ENCODE results near the gene UGT1A1.

The UGT1A1 gene

GRCh38 chr2:233811087-233811486, 51.0 kb downstream of the UGT1A1 start:
- TF ChIP-seq, protein P1, sequence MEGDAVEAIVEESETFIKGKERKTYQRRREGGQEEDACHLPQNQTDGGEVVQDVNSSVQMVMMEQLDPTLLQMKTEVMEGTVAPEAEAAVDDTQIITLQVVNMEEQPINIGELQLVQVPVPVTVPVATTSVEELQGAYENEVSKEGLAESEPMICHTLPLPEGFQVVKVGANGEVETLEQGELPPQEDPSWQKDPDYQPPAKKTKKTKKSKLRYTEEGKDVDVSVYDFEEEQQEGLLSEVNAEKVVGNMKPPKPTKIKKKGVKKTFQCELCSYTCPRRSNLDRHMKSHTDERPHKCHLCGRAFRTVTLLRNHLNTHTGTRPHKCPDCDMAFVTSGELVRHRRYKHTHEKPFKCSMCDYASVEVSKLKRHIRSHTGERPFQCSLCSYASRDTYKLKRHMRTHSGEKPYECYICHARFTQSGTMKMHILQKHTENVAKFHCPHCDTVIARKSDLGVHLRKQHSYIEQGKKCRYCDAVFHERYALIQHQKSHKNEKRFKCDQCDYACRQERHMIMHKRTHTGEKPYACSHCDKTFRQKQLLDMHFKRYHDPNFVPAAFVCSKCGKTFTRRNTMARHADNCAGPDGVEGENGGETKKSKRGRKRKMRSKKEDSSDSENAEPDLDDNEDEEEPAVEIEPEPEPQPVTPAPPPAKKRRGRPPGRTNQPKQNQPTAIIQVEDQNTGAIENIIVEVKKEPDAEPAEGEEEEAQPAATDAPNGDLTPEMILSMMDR (IDR thresholded peaks at IDR 0.05; ENCODE audit: low read depth, low read length, missing control alignments), result no peak
- no peak overlapping the region for H3K4me3 ChIP-seq (replicated peaks; ENCODE audit: low read depth, low read length)
- DNase-seq (ENCODE audit: extremely low read depth, low read depth), result no peak

DNA sequence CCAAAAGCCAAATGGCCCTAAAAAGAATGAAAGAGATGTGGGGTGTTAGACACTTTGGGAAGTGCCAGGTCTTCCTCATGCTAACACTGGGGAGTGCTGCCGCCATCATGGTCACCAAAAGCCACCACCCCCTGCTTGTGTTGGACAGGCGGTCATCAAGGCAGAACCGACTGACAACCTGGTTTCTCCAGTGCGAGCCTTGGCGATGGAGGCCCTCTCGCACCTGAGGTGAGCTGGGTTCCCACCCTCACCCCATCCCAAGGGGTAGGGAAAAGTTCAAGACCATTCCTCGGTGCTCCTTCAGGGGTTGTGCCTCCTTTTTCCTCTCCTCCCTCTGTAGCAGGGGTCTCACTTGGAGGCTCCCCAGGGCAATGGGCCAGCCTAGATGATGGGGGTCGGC, 51.7 kb downstream of the UGT1A1 start:
- DNase-seq (ENCODE audit: extremely low read depth, low read depth), result no peak
- TF ChIP-seq, protein P1 (IDR thresholded peaks at IDR 0.05; ENCODE audit: low read depth, low read length, missing control alignments), result no peak
- no peak overlapping the region for H3K4me3 ChIP-seq (replicated peaks; ENCODE audit: low read depth, low read length)

- H3K4me3 ChIP-seq (replicated peaks; ENCODE audit: low read depth, low read length), result no peak overlapping the region
- TF ChIP-seq, protein P1 (IDR thresholded peaks at IDR 0.05; ENCODE audit: low read depth, low read length, missing control alignments), result no peak
- DNase-seq (ENCODE audit: extremely low read depth, low read depth), result no peak
These were observed 53.4 kb downstream of the UGT1A1 start for GRCh38 chr2:233813236-233814055.

- no peak for DNase-seq (ENCODE audit: extremely low read depth, low read depth)
- TF ChIP-seq, protein P1 (IDR thresholded peaks at IDR 0.05; ENCODE audit: low read depth, low read length, missing control alignments), result no peak
These were observed 54.2 kb downstream of the UGT1A1 start for GRCh38 chr2:233814056-233814835.

DNA sequence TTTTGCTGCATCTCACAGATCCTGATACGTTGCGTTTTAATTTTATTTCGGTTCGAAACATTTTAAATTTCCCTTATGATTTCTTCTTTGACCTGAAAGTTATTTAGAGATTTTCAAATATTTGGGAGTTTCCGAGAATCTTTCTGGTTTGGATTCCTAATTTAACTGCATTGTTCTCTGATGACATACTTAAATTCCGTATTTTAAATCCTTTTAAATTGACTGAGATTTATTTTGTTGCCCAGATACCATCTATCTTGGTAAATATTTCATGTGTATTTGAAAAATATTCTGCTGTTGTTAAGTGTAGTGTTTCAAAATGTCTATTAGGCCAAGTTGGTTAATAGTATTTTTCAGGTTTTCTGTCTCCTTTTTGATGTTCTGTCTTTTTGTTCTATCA, 55.8 kb downstream of the UGT1A1 start:
- no peak overlapping the region for H3K4me3 ChIP-seq (replicated peaks; ENCODE audit: low read depth, low read length)
- no peak for DNase-seq (ENCODE audit: extremely low read depth, low read depth)
- TF ChIP-seq, protein P1 (IDR thresholded peaks at IDR 0.05; ENCODE audit: low read depth, low read length, missing control alignments), result no peak

More at GRCh38 chr2:233814056-233814835, 54.2 kb downstream of the UGT1A1 start:
- H3K4me3 ChIP-seq (replicated peaks; ENCODE audit: low read depth, low read length), result no peak overlapping the region

DNA sequence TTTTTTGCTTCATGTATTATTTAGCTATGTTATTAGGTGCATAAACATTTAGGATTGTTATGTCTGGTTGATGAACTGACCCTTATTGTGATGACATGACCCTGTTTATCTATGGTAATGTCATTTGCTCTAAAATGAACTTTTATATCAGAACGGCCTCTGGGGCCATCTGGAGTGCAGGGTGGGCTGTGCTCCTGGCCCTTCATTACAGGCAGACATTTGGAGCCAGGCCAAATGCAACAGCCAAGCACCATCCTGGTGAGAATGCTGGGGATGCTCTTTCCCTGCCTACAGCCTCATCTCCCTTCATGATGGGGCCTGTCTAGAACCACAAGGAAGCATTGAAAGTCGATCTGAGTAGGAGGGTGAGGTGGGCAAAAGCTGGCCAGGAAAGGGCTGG, 56.3 kb downstream of the UGT1A1 start:
- no peak for DNase-seq (ENCODE audit: extremely low read depth, low read depth)
- TF ChIP-seq, protein P1 (IDR thresholded peaks at IDR 0.05; ENCODE audit: low read depth, low read length, missing control alignments), result no peak
- no peak overlapping the region for H3K4me3 ChIP-seq (replicated peaks; ENCODE audit: low read depth, low read length)

Data from HFF-Myc (cell line).